GM19467 (cell line): ENCODE measurements around the gene GOLGA3.

ENCODE experiments used
- ATAC-seq: cut with Tn5 transposase; IDR thresholded peaks from one replicate; pipeline ENCODE4 v1.9.1; 2021; ENCODE audit warnings: mild to moderate bottlenecking, moderate library complexity; ENCODE audit not compliant: unreplicated experiment

The GOLGA3 gene

DNA sequence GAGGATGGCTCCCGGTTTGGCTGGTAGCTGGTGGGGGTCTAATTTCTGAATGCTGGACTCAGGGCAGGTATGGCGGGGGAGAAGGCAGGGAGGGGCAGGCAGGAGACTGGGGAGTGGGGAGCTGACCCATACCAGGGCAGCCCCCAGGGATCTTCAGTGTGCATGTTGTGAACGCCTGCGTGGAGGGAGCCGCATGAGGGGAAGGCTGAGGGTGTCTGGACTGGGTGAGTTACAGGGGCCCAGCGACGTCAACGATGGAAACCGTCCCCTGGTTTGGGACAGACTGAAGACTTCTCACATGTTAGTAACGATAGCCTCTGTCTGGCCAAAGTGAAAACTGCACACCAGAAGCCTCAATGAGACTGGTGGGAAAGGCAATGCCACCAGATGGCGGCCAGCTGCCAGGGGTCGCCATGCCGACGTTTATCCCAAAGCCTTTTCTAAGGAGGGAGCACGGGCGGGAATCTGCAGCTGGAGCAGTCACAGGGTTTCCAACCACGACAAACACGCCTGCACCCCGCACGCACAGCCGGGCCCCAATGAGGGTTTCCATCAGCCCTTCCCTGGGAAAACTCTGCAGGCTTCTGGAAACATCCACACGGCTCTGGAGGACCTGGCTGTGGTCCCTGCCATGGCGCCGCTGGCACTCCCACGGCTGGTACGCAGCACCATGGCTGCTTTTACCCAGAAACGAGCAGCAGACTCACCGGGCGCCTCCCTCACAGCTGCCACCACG lies 104.0 kb downstream of the GOLGA3 start:
- ATAC-seq = no peak

DNA sequence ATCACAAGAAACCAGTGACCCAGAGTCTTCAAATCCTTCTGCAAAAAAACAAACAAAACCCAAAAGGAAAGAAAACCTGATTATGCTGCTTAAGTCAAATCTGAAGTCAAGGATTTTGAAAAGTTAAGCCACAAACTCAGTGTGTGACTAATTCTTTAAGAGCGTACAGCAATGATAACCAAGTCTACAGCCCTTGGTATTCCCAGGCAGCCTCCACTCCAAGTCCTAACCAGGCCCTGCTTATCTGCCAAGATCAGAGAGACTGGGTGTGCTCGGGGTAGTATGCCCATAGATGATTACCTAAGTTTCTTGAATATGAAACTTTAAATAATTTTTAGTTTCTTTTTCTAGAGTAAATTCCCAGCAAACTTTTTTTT lies 104.9 kb downstream of the GOLGA3 start:
- no peak for ATAC-seq

DNA sequence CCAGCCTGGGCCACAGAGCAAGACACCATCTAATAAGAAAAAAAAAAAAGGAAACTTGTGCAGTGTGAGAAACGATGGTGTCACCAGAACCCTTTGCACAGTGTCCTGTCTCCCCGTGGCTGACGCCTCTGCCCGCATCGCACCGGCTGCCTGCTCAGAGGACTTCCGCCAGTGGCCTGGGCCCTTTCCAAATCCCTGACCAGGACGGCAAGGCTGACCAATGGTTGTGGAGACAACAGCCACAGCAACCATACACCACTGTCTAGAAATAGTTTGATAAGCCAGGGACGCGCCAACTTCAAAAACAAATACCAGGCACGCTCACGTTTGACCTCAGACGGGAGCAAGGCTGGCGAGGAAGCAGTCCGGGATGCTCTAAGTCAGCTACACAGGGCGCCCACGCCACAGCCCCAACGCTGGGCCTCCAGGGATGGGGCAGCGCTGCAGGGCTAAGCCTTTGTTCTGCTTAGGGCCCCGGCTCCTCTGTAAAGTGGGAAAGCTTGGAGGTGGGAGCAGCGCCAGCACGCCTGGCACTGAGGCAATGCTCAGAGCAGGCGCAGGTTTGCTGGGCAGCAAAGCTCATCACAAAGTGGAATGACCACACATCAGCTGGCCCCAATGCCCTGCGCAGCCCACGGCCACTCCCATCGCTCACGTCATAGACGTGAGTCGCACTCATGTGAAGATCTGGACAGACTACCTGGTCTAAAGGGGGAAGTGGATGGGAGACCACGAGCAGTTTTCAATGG lies 105.5 kb downstream of the GOLGA3 start:
- ATAC-seq = no peak

DNA sequence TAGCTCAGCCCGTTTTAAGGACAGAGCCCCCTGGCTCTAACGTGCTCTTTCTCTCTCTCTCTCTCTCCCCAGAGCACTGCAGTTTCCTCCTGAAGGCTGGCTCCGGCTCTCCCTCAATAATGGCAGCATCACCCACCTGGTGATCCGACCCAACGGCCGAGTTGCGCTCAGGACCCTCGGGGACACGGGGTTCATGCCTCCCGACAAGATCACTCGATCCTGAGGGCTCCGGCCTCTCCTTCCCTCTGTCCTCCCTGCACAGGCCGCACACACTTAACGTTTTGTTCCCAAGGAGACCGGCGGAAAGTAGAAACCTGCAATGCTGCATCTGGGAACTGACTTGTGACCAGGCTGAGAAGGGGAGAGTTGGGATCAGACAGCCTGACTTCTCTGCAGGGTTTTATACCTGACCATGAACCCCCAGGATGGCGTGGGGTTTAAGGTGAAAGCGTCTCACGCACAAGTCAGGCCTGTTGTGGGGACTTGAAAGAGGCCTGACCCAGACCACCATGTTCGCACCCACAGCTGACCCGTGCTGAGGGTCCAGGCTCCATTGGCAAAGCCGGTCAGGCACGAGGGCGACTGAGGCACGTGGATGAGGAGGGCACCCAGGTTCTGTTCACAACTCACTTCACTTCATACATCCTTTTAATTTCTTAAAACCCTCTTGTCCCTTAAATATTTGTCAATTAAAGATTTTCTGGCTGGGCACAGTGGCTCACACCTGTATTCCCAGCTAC lies 107.9 kb downstream of the GOLGA3 start:
- ATAC-seq = no peak

DNA sequence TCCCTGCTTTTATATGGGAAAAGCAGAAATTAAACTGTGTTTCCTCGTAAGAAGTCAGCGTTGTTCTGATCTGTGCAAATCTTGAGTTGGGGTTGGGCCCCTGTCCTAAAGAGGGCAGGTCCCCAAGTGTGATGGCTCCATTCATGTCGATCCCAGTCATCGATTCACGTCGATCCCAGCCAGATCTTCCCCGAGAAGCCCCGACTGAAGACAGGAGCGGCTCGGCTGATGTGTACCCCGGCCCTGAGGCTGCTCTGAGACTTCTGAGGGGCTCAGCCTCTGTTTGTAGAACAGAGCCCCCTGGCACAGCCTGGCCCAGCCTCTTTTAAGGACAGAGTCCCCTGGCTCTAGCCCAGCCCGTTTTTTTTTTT lies 108.7 kb downstream of the GOLGA3 start:
- no peak for ATAC-seq

DNA sequence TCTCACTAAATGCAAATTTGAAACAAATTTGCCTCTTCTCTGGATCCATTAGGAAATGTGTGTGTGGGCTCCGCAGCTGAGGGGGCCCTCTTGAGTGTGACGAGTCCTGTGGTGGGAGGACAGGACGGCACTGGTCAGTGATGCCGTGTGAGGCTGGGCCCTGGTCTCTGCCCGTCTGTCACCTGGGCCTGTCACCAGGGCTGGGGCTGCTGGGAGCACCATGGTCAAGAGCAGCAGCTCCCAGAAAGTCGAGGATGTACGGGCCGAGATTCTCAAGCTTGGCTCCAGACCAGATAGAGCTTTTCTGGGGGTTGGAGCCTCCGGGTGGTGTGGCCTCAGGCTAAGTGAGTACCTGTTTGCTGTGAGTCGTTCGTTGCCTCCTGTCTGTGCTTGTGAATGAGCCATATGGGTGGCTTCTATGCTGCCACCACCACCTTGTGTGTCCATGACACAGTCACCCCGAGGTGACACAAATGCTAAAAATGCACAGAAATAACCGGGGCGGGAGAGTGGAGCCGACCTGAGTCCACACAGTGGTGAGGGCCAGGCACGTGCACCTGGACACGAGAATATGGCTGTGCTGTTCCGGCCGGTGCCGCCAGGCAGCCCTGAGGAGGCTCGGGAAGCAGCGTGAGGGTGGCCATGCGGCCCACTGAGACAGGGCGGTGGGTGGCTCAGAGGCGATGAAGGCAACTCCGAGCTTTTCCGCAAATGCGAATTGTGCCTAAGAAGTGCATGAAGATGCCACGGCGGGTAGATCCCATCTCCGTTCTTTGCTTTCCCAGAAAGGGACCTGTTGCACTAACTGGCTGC lies 109.3 kb downstream of the GOLGA3 start:
- no peak for ATAC-seq
